Glomerular endothelial cell (primary cell): Measurements from ENCODE around the gene LIFR. TPM values are rescaled to one million over a fixed set of nuclear protein-coding genes. Genes with fewer than 3 reads are reported as not detected.
"Not testable (repeated sequence)": the region's sequence is repeated elsewhere in the genome, so short reads cannot be mapped to it uniquely, and the experiment has no call there.

Experiments
- DNase-seq: peaks from one replicate; pipeline ENCODE4 v3.0.0-alpha.2; 2011; ENCODE audit warnings: low read depth, low spot score; ENCODE audit errors: extremely low read depth
- total RNA-seq: library from RNA; depleted of rRNA; stranded (reverse); fragments of >200 nt; gene quantifications from 2 replicates; pipeline ENCODE4 v1.2.3, GENCODE V29; 2015

Gene LIFR
- total RNA-seq, 1 donor from 2014 or later = 28.8 TPM

DNA sequence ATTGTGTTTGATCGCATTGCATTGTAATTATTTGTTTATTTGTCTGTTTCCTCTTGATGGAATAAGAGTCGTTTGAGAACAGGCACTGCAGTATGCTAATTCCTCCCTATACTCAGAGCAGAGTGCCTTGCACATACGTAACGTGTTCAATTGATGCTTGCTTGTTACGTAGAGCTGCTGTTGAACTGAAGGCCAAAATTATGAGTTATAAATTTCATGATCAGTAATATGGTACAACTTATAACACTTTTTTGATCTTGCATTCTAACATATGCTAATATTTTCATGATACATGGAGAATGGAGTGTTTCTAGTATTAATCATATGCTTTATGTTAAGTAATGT is 26.5 kb upstream of the LIFR start:
- no peak for DNase-seq

GRCh38 chr5:38582293-38582974 is 26.0 kb upstream of the LIFR start:
- no peak for DNase-seq

DNA sequence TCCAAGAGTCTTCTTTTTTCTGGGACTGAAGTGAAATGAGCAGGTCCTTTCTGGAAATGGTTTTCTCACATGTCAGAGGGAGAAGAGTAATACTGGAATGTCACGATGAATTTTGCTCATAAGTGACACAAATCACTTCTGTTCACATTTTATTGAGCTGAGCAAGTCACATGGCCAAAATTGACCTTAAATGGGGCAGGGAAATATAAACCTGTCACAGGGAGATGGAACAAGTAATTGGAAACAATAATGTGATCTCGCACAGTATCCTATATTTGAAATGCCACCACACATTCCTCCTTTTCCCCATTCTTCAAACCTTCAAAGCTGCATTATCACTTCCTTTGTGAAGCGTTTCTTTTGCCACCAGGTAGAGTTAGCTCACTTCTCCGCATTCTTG is 25.2 kb upstream of the LIFR start:
- DNase-seq = no peak

DNA sequence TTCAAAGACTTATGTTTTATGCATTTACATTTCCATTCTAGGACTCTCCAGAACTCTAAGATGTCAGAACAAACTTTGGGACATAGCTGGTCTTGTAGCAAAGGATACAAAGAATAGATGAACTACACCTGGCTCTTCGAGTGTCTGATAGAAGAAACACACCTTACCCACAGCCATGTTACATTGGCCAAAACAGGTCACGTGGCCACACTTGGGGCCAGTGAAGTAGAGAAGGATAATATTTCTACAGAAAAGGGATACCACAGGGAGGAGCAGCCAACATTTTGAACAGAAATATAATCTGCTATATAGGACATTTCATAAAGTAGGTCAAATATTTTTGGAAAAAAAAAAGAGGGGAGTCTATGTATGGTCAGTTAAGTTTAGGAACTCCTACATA is 22.7 kb upstream of the LIFR start:
- DNase-seq = no peak

GRCh38 chr5:38576961-38577684 is 20.7 kb upstream of the LIFR start:
- no peak for DNase-seq

DNA sequence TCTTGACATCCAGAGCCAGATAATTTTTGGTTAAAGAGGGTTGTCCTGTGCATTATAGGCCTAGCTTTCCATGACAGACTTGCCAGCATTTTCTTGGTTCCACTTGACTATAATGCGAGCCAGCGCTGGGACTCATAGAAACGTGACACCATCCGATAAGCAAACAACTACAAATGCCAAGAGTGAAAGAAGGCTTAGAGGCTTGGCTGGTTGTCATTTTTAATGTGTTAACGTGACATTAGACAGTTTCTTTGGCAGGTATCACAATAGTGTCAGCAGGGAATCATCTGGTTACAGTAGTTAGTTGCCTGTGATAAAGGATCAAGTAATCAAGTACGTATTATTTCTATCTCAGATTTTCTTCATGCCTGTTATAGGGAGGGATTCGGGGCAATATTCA is 20.0 kb upstream of the LIFR start:
- DNase-seq = no peak

GRCh38 chr5:38575476-38575875 is 19.0 kb upstream of the LIFR start:
- DNase-seq = no peak

DNA sequence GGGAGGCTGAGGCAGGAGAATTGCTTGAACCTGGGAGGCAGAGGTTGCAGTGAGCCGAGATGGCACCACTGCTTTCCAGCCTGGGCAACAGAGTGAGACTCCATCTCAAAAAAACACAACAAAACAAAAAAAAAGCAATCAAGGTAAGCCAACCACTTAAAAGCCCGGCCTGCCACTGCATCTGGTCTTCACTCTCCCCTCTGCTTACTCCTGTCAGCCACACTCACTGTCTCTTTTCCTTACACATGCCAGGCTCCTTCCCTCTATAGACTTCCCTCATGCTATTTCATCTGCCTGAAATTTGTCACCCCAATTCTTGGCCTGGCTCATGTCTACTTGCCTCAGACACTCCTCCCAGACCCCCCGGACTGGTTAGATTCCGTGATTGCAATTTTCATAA is 17.6 kb upstream of the LIFR start:
- DNase-seq = no peak

DNA sequence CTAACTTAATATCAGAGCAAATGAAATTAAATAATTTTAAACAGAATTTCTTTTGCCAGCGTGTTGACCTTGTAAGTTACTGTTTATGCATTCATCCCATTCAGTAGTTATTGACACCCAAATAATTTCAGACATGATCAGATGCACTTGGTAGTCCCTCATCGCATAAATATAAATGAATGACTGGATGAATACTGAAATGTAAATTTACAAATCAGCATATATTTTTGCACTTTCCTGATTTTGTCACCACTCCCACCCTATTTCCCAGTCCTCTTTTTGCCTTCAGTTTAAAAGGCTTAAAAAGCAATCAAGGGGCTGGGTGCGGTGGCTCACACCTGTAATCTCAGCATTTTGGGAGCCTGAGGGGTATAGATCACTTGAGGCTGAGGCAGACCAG is 17.1 kb upstream of the LIFR start:
- no peak for DNase-seq

GRCh38 chr5:38569180-38569579 is 12.7 kb upstream of the LIFR start:
- DNase-seq = no peak

- not testable (repeated sequence) for DNase-seq
Measured at GRCh38 chr5:38567306-38567705, 10.9 kb upstream of the LIFR start.

DNA sequence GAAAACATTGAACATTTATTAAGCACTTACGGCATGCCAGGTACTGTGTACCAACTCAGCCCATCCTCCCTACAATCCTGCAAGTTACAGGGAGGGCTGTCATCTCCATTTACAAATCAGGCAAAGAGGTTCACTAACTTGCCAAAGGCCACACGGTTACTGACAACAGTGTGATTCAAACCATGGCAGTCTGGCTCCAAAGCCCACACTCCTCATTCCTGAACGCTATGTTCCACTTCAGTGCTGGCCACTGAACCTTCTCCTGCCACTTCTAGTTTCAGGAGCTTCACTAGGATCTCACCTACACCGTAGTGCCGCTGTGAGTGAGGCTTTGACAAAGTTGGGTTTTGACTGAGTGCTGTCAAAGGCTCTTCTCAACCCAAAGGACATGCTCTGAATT is 7.2 kb upstream of the LIFR start:
- DNase-seq = no peak

GRCh38 chr5:38562444-38563210 is 6.2 kb upstream of the LIFR start:
- no peak for DNase-seq

DNA sequence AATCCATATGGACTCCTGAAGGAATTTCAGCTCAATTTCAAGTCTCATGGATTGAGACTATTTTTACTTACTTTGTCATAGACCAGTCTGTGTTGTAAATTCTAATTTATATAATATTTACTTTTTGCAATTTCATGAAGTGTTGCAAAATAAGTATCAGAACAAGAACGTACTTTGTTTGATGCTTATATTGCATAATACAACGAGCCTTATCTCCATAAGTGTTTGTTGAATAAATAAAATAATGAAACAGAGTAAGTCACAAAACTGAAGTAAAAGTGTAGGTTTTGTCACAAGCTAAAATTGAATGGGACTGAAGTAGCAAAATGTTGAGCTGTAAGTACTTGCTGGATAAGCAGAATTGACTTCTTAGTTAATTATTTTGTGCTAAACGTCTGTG is 3.0 kb upstream of the LIFR start:
- DNase-seq = no peak

DNA sequence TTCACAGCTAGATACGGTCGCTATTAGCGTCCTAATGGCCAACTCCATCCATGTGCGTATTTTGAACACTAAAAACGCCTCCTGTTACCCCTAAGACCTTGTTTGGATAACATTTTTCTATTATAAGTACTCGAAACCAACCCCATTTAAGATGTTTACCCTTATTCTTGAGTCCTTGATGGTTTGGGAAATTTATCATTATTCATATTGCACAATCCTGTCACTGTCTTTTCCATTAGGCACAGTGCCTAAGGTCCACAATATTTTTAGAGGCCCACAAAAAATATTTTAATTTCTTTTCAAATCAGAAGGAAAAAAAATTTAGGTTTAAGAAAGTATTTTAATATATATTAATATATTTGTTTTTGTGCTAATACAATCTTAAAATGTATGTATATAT is 1.3 kb upstream of the LIFR start:
- DNase-seq = no peak

- DNase-seq = peak; percentile 33
Measured at GRCh38 chr5:38557308-38557710, 863 bp upstream of the LIFR start.

DNA sequence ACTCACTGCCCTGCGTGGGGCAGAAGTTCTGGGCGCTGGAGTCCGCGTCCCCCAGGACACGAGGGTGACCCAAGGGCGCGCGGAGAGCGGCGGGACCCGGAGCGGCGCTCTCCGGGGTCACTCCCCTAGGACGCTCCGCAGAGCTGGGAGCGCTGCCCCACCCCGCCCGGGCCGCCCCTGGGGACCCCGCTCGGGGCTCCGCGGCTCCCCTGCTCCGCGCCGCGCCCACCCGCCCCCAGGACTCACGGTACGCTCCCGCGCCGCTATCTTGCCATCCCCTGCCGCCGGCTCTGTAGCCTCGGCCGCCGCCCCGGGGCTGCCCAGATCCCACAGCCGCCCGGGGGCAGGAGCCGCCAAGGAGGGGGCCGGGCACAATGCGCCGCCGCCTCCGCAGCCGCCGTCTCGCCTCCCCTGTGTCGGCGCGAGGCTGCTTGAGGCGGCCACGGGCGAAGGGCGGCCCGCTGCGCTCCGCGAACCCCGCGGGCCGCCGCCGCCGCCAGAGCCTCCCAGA is 303 bp downstream of the LIFR start:
- DNase-seq = no peak

DNA sequence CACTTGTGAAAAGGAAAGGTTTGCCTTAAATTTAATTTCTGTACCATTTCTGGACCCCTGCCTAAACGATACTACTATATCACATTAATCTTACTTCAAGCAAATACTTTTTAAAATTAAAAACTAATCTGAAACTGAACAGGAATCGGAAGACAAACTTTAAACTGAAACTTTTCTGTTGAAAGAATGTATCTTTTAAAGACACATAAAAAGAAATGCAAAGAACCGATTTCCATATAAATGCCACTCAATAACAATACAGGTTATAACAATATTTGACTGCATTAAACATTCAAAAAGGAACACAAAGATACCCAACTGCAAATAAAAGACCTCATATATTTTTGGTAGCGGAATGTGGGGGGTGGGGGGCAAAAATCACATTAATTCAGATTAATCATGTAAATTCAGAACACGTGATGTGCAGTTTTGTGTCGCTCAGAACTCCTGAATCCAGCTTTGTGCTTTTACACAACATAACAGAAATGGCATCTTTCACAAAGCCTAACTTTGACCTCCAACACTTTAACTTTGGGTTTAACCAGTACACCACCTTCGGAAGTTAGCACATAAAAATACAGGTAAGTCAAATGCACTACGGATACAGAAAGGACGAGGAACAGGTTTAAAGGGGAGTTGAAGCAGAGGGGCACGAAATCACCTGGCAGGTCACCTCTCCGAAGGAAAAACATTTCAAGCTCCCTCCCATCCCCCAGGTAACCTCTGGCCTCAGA is 925 bp downstream of the LIFR start:
- no peak for DNase-seq

- DNase-seq = no peak
Measured at GRCh38 chr5:38554861-38555260, 1.6 kb downstream of the LIFR start.

GRCh38 chr5:38554403-38554802 is 2.0 kb downstream of the LIFR start:
- no peak for DNase-seq

DNA sequence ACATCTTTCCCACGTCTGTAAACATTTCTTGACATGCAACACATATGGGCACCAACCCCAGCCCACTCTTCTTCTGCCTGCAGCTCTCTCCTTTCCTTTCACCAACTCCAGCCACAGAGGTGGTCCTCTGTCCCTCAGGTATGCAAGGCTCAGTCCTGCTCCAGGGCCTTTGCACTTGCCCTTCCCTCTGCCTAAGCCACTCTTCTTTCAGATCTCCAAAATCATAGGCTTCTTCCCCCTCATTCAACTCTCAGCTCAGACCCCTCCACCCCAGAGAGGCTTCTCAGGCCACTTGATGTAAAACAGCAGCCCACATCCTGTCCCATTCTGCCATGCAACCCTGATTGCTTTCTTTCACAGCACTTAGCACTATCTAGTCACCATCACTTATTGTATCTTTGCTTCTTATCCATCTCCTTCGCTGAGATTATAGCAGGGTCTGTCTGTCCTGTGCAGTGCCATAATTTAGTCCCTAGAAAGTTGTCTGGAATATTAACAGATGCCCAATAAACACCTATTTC is 3.4 kb downstream of the LIFR start:
- no peak for DNase-seq
